ENCODE results near the gene GREB1.

The GREB1 gene

DNA sequence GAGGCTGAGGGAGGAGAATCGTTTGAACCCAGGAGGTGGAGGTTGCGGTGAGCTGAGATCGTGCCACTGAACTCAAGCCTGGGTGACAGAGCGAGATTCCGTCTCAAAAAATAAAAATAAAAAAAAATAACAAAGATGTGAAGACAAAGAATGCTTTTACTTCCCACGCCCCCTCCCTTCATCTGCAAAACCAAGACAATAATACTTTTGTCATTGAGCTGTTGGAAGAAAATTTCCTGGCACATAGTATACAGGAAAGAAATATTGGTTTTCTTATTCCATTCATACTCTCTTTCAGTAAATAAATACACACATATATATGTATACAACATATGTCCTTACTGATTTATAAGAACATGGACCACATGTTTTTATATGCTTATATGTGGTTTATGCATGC is 12.2 kb downstream of the GREB1 start:
- Histone ChIP-seq H3K27me3 (peaks cover 0 to 31% of the 10 kb centered on the region in 2 donors), H3K4me3 (no peak overlapping the region), H3K9me3 (peaks cover 0 to 6% (median 0%) of the 10 kb centered on the region in 3 donors), H3K27ac (no peak overlapping the region), H3K36me3 (no peaks in the 10 kb centered on the region), H3K4me1 (no peaks in the 10 kb centered on the region)
- TF ChIP-seq, protein P1, sequence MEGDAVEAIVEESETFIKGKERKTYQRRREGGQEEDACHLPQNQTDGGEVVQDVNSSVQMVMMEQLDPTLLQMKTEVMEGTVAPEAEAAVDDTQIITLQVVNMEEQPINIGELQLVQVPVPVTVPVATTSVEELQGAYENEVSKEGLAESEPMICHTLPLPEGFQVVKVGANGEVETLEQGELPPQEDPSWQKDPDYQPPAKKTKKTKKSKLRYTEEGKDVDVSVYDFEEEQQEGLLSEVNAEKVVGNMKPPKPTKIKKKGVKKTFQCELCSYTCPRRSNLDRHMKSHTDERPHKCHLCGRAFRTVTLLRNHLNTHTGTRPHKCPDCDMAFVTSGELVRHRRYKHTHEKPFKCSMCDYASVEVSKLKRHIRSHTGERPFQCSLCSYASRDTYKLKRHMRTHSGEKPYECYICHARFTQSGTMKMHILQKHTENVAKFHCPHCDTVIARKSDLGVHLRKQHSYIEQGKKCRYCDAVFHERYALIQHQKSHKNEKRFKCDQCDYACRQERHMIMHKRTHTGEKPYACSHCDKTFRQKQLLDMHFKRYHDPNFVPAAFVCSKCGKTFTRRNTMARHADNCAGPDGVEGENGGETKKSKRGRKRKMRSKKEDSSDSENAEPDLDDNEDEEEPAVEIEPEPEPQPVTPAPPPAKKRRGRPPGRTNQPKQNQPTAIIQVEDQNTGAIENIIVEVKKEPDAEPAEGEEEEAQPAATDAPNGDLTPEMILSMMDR (IDR thresholded peaks at IDR 0.05): no peak
- intact Hi-C loops (cut with DNase I; ENCODE audit: low total_unique reads): no loop called here
- no peak for DNase-seq

DNA sequence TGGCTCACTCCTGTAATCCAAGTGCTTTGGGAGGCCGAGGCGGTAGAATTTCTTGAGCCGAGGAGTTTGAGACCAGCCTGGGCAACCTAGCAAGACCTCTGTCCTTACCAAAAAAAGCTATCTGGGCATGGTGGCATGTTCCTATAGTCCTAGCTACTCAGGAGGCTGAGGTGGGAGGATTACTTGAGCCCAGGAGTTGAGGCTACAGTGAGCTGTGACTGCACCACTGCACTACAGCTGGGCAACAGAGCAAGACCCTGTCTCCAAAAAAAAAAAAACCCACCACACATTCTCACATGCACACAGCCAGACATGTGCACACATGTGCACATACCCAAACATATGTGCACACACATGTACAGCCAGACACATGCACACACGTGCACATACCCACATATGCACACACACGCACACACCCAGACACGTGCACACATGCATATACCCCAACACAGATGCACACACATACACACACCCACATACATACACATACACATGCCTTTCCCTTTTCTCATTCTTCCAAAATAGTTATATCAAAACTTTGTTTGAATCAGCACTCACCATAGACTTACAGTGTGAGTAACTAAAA is 14.2 kb downstream of the GREB1 start:
- Histone ChIP-seq H3K9me3 (peaks cover 0 to 6% (median 0%) of the 10 kb centered on the region in 3 donors), H3K4me1 (no peaks in the 10 kb centered on the region), H3K27me3 (peaks cover 0 to 16% of the 10 kb centered on the region in 2 donors), H3K36me3 (no peaks in the 10 kb centered on the region), H3K27ac (no peak overlapping the region), H3K4me3 (no peak overlapping the region)
- DNase-seq: no peak
- TF ChIP-seq, protein P1 (IDR thresholded peaks at IDR 0.05): no peak
- intact Hi-C loops (cut with DNase I; ENCODE audit: low total_unique reads): no loop called here

DNA sequence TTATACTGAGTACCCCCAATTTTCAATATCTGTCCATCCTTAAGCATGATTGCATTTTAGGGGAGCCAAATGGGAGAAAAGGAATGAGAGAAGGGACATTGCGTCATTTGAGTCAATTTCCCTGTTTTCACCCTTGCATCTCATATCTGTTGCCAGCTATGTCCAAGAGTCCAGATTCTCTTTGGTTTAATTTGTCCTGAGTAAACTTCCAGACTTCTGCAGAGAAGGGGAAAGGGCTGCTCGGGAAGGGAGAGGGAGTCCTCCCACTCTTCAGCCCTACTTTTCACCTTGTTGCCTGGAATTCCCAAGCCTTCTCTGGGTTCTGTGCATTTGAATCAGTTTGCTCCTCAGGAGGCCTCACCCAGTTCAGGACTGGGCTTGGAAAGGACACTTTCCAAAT is 16.5 kb downstream of the GREB1 start:
- Histone ChIP-seq H3K27me3 (peaks cover 0 to 7% of the 10 kb centered on the region in 2 donors), H3K27ac (no peak overlapping the region)

DNA sequence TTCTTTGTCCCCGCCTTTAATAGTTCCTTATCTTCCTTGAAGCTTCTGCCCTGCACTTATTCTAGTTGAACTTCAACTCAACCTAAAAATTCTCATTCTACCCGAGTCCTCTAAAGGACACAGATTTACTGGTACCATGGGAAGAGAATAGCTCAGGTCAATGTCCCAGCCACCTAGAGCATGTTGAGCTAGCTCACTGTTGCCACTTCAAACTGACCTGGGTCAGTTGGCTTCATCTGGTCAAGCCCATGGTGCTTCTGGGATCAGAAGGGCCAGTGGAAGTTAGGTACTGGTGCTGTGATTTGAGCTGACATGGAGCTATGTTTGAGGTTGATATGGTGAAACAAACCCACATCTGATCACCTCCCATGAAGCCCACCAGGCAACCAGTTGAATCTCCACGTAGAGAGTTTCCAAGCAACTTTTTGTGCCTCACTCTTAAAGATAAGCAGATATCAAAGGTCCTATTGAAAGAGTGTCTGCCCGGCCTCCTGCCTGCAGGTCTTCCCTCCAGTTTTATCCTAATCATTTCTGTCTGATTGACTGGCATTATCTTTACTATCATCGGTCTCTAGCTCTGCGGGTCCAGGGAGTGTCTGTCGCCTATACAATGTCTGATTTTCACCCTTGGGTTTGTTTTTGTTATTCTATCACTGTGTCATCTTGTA is 17.2 kb downstream of the GREB1 start:
- H3K27me3 ChIP-seq: peaks cover 0 to 9% of the 10 kb centered on the region in 2 donors
- H3K4me1 ChIP-seq: no peaks in the 10 kb centered on the region
- H3K9me3 ChIP-seq: peaks cover 0 to 6% (median 0%) of the 10 kb centered on the region in 3 donors
- H3K4me3 ChIP-seq: no peak overlapping the region
- no peak overlapping the region for H3K27ac ChIP-seq
- intact Hi-C loops (cut with DNase I; ENCODE audit: low total_unique reads): no loop called here
- TF ChIP-seq, protein P1 (IDR thresholded peaks at IDR 0.05): no peak
- no peak for DNase-seq
- no peaks in the 10 kb centered on the region for H3K36me3 ChIP-seq

More for the DNA sequence above, 16.5 kb downstream of the GREB1 start:
- intact Hi-C loops (cut with DNase I; ENCODE audit: low total_unique reads): no loop called here
- H3K4me1 ChIP-seq: no peaks in the 10 kb centered on the region
- H3K4me3 ChIP-seq: no peak overlapping the region
- H3K36me3 ChIP-seq: no peaks in the 10 kb centered on the region
- H3K9me3 ChIP-seq: peaks cover 0 to 6% (median 0%) of the 10 kb centered on the region in 3 donors
- TF ChIP-seq, protein P1 (IDR thresholded peaks at IDR 0.05): no peak
- no peak for DNase-seq

DNA sequence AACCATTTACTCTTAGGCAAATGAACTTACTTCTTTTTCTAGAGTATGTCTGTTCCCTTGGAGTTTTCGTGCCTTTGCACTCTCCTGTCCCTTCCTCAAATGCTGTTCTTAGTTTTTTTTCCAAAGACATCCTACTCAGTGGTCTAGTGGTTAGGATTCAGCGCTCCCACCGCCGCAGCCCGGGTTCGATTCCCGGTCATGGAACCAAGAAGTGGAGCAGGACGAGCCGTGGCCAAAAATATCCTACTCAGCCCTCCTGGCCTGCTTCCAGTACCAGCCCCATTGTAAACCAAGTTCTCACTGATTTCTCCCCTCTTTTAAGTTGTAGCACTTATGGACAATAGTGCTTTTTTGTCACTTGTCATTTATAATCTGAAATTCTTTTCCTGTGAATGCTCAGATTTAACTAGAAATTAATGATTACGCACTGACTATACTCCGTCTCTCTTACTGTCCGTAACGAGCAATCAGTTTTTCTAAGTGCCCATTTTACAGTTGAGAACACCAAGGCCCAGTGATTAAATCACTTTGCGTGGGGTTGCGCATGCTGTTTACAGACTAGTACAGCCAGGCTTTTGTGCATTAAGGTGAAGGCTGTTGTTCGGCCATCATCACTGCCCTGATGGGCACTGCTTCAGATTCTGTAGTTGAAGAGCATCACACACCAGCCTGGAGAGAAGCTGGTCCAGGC is 17.9 kb downstream of the GREB1 start:
- Histone ChIP-seq H3K4me1 (no peaks in the 10 kb centered on the region), H3K4me3 (no peak overlapping the region), H3K27me3 (peaks cover 0 to 12% of the 10 kb centered on the region in 2 donors), H3K27ac (no peak overlapping the region), H3K36me3 (no peaks in the 10 kb centered on the region), H3K9me3 (peaks cover 0 to 6% (median 0%) of the 10 kb centered on the region in 3 donors)
- intact Hi-C loops (cut with DNase I; ENCODE audit: low total_unique reads): no loop called here
- DNase-seq: no peak
- TF ChIP-seq, protein P1 (IDR thresholded peaks at IDR 0.05): no peak
